Ascending aorta (tissue), 2 donors: ENCODE data around the gene SEC63. TPM values are rescaled to one million over a fixed set of nuclear protein-coding genes. Genes with fewer than 3 reads are reported as not detected.
"Not testable (repeated sequence)": the region's sequence is repeated elsewhere in the genome, so short reads cannot be mapped to it uniquely, and the experiment has no call there.

Experiments
- DNase-seq, 2 donors: peaks; one replicate each; pipeline ENCODE4 v3.0.0-alpha.2; 2019; ENCODE audit warnings: low spot score in 2 of 2
- H3K27ac ChIP-seq, 2 donors: fragments of 200-600 bp; sonication (generic); one replicate each; pipeline ENCODE4 v1.5.1; 2016 to 2017; ENCODE audit warnings: mild to moderate bottlenecking in 1 of 2
- H3K27me3 ChIP-seq: fragments of 200-600 bp; sonication (generic); one replicate; pipeline ENCODE4 v1.5.1; 2017
- H3K36me3 ChIP-seq, 2 donors: fragments of 200-600 bp; sonication (generic); one replicate each; pipeline ENCODE4 v1.5.1; 2016
- H3K4me1 ChIP-seq, 2 donors: fragments of 200-600 bp; sonication (generic); one replicate each; pipeline ENCODE4 v1.5.1; 2016 to 2017; ENCODE audit warnings: mild to moderate bottlenecking in 1 of 2
- H3K4me3 ChIP-seq, 2 donors: fragments of 200-600 bp; sonication (generic); one replicate each; pipeline ENCODE4 v1.5.1; 2016 to 2017; ENCODE audit warnings: mild to moderate bottlenecking in 1 of 2
- H3K9me3 ChIP-seq, 2 donors: fragments of 200-600 bp; sonication (generic); one replicate each; pipeline ENCODE4 v1.5.1; 2016
- CTCF ChIP-seq, 3 experiments: fragments of 200-600 bp in 2 of 3; fragments of 450-650 bp in 1 of 3; sonication (generic) in 2 of 3; IDR thresholded peaks; one replicate each; pipeline ENCODE4 v1.5.1; 2016 to 2019; ENCODE audit warnings: antibody characterized with exemption in 3 of 3, mild to moderate bottlenecking in 1 of 3, moderate library complexity in 1 of 3
- intact Hi-C: fragments of 100-400 bp; cut with DNase I; formaldehyde crosslinking; loops from one replicate; pipeline ENCODE4 v1.15.1; 2023
- total RNA-seq: library from RNA; depleted of rRNA; stranded (reverse); fragments of >200 nt; gene quantifications from one replicate; pipeline ENCODE4 v1.1.0, GENCODE V29; 2016

SEC63 gene
- total RNA-seq, 1 donor from 2014 or later = 13.1 TPM

- H3K4me3 ChIP-seq = no peak overlapping the region
- no peak for TF ChIP-seq CTCF (IDR thresholded peaks at IDR 0.05)
- intact Hi-C loops = no loop called here
- DNase-seq = no peak
- H3K4me1 ChIP-seq = no peaks in the 10 kb centered on the region
- H3K27me3 ChIP-seq = no peaks in the 10 kb centered on the region
- peaks cover 0 to 5% of the 10 kb centered on the region in 2 donors for H3K9me3 ChIP-seq
- no peak overlapping the region for H3K27ac ChIP-seq
- peaks cover 51 to 69% of the 10 kb centered on the region in 2 donors for H3K36me3 ChIP-seq
Observed at GRCh38 chr6:107911692-107912091, 46.3 kb downstream of the SEC63 start.

DNA sequence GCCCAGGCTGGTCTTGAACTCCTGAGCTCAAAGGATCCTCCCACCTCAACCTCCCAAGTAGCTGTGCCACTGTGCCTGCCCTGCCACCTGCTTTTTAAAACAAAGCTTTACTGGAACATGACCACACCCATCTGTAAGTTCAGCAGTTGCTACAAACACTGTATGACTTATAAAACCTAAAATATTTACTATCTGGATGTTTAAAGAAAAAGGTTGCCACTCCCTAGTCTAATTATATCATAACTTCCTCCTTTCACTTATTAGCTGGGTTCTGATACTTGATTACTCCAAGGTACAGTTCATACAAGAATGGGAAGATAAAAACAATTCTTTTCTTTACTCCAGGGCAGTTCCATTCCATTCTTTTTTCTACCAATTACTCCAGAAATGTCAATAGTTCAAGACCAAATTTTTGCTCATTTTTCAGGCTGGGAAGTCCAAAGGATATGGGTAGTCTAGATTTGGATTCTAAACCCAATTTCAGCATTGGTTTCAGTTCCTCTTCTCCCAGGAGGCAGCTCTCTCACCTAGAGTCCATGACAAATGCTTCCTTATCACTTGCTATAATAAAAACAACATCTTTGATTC is 63.1 kb downstream of the SEC63 start:
- Histone ChIP-seq H3K4me1 (no peaks in the 10 kb centered on the region), H3K27me3 (no peaks in the 10 kb centered on the region), H3K27ac (no peak overlapping the region), H3K36me3 (peaks cover 25 to 83% of the 10 kb centered on the region in 2 donors), H3K4me3 (no peak overlapping the region), H3K9me3 (no peaks in the 10 kb centered on the region)
- TF ChIP-seq CTCF (IDR thresholded peaks at IDR 0.05) = no peak
- no peak for DNase-seq
- intact Hi-C loops = no loop called here

GRCh38 chr6:107890431-107890830 is 67.6 kb downstream of the SEC63 start:
- H3K4me1 ChIP-seq, intact Hi-C loops: not testable (repeated sequence)

DNA sequence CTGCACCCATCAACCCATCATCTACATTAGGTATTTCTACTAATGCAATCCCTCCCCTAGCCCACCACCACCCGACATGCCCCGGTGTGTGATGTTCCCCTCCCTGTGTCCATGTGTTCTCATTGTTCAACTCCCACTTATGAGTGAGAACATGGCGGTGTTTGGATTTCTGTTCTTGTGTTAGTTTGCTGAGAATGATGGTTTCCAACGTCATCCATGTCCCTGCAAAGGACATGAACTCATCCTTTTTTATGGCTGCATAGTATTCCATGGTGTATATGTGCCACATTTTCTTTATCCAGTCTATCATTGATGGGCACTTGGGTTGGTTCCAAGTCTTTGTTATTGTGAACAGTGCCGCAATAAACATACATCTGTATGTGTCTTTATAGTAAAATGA is 72.1 kb downstream of the SEC63 start:
- H3K27ac ChIP-seq, H3K27me3 ChIP-seq, H3K4me1 ChIP-seq, H3K4me3 ChIP-seq, H3K9me3 ChIP-seq, intact Hi-C loops, DNase-seq: not testable (repeated sequence)
- peaks cover 4 to 18% of the 10 kb centered on the region in 2 donors for H3K36me3 ChIP-seq

More at GRCh38 chr6:107890431-107890830, 67.6 kb downstream of the SEC63 start:
- H3K27me3 ChIP-seq, H3K27ac ChIP-seq, H3K9me3 ChIP-seq, DNase-seq, H3K4me3 ChIP-seq: not testable (repeated sequence)
- peaks cover 23 to 44% of the 10 kb centered on the region in 2 donors for H3K36me3 ChIP-seq

DNA sequence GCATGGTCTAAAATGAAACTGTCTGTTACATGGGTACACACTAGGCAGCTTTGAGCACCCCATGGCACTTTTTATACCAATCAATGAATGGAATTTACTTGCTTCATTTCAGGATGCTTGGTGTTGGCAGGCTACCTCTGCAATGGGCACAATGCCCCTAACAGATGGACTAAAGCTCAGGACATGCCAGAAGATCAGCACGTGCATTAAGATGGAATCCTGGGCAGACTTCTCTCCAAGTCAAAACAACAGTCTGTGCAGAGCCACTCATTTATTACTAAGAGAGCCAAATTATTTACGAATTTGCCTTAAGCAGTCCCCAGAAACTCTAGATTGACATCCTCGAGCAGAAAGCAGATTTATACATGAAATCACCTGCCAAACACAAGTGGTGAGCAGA is 78.1 kb downstream of the SEC63 start:
- no peak overlapping the region for H3K27ac ChIP-seq
- TF ChIP-seq CTCF (IDR thresholded peaks at IDR 0.05) = no peak
- DNase-seq = no peak
- H3K4me3 ChIP-seq = no peak overlapping the region
- peaks cover 34 to 64% of the 10 kb centered on the region in 2 donors for H3K36me3 ChIP-seq
- intact Hi-C loops = no loop called here
- H3K9me3 ChIP-seq = no peaks in the 10 kb centered on the region
- H3K27me3 ChIP-seq = no peaks in the 10 kb centered on the region
- no peaks in the 10 kb centered on the region for H3K4me1 ChIP-seq

DNA sequence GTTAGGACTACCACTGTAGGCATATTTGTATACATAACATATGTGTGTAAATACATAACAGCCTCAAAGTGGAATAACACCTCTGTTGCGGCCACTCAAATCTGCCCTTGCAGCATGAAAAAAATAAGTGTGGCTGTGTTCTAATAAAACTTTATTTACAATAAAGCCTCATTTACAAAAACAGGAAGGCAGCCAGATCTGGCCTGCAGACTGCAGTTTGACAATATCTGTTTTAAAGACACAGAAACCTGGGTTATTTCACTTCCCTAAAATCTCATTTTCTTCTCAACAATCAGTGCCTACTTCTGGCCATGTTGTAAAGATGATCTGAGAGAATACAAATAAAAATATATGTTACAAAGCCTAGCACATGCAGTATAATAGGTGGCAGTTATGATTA is 80.0 kb downstream of the SEC63 start:
- no peaks in the 10 kb centered on the region for H3K27me3 ChIP-seq
- H3K27ac ChIP-seq = no peak overlapping the region
- H3K4me3 ChIP-seq = no peak overlapping the region
- intact Hi-C loops = no loop called here
- H3K9me3 ChIP-seq = no peaks in the 10 kb centered on the region
- no peaks in the 10 kb centered on the region for H3K4me1 ChIP-seq
- H3K36me3 ChIP-seq = peaks cover 34 to 66% of the 10 kb centered on the region in 2 donors
- DNase-seq = no peak
- no peak for TF ChIP-seq CTCF (IDR thresholded peaks at IDR 0.05)

DNA sequence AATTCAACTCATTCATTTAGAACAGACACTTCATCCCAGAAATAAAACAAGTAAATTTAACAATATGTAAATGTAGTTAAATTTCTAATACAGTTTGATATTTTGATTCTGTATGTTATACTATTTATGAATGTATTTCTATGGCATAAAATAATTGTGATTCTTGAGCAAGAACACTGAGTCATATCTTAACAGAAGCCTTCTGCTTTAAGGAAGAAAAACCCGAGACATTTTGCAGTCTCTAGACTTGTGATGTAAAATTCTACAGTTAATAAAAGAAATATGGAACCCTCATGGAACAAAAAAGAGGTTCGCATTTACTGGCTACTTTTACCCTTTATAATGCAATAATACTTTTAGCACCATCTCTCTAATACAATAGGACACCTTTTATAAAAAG is 86.0 kb downstream of the SEC63 start:
- intact Hi-C loops = no loop called here
- Histone ChIP-seq H3K4me1 (no peaks in the 10 kb centered on the region), H3K9me3 (no peaks in the 10 kb centered on the region), H3K4me3 (no peak overlapping the region), H3K36me3 (peaks cover 15 to 36% of the 10 kb centered on the region in 2 donors), H3K27me3 (no peaks in the 10 kb centered on the region), H3K27ac (no peak overlapping the region)
- no peak for DNase-seq
- no peak for TF ChIP-seq CTCF (IDR thresholded peaks at IDR 0.05)

GRCh38 chr6:107871512-107871911 is 86.5 kb downstream of the SEC63 start:
- H3K4me3 ChIP-seq, H3K4me1 ChIP-seq, DNase-seq, H3K9me3 ChIP-seq, H3K27ac ChIP-seq, H3K27me3 ChIP-seq, intact Hi-C loops: not testable (repeated sequence)
- H3K36me3 ChIP-seq = peaks cover 15 to 32% of the 10 kb centered on the region in 2 donors
